Measurements from ENCODE around the gene NELL1.

GRCh38 chr11:21560466-21560975 is 891.1 kb downstream of the NELL1 start:
- TF ChIP-seq CTCF (IDR thresholded peaks at IDR 0.05) (no peak), POLR2A (IDR thresholded peaks at IDR 0.05) (no peak), POLR2AphosphoS5 (IDR thresholded peaks at IDR 0.05) (no peak), EP300 (IDR thresholded peaks at IDR 0.05) (no peak)

Data from upper lobe of left lung (tissue), 4 donors.